HG03159 (cell line): Measurements from ENCODE around the gene TTL.
"Not testable (repeated sequence)": the region's sequence is repeated elsewhere in the genome, so short reads cannot be mapped to it uniquely, and the experiment has no call there.

Experiments
- ATAC-seq: cut with Tn5 transposase; IDR thresholded peaks from one replicate; pipeline ENCODE4 v1.9.1; 2021; ENCODE audit warnings: mild to moderate bottlenecking, moderate library complexity; ENCODE audit not compliant: unreplicated experiment

The TTL gene

GRCh38 chr2:112481528-112482233 lies at the start of gene TTL:
Gene TTL (plus strand): TSS chr2:112482156. CDS start chr2:112482345, 189 bp downstream.
- peak; percentile 74 for ATAC-seq

- not testable (repeated sequence) for ATAC-seq
Observed at GRCh38 chr2:112432390-112432734, 49.6 kb upstream of the TTL start.

GRCh38 chr2:112432735-112433479 lies 49.0 kb upstream of the TTL start:
- peak; percentile 46 for ATAC-seq

- peak; percentile 98 for ATAC-seq
Observed at GRCh38 chr2:112433480-112433879, 48.5 kb upstream of the TTL start, which contains the start of gene RGPD8. Gene RGPD8 (minus strand): TSS chr2:112433645. CDS start chr2:112433453, 192 bp downstream.

GRCh38 chr2:112433932-112434730 lies 47.8 kb upstream of the TTL start:
- no peak for ATAC-seq

GRCh38 chr2:112434890-112435715 lies 46.9 kb upstream of the TTL start:
- ATAC-seq, result not testable (repeated sequence)

- not testable (repeated sequence) for ATAC-seq
Observed at GRCh38 chr2:112435716-112436431, 46.1 kb upstream of the TTL start.

- not testable (repeated sequence) for ATAC-seq
Observed at GRCh38 chr2:112436993-112437392, 45.0 kb upstream of the TTL start.

- ATAC-seq, result not testable (repeated sequence)
Observed at GRCh38 chr2:112437405-112437831, 44.5 kb upstream of the TTL start.

- ATAC-seq, result not testable (repeated sequence)
Observed at GRCh38 chr2:112438603-112439261, 43.2 kb upstream of the TTL start.

- ATAC-seq, result not testable (repeated sequence)
Observed at GRCh38 chr2:112444256-112444655, 37.7 kb upstream of the TTL start.

GRCh38 chr2:112449854-112450253 lies 32.1 kb upstream of the TTL start:
- ATAC-seq, result no peak

GRCh38 chr2:112451317-112451716 lies 30.6 kb upstream of the TTL start:
- no peak for ATAC-seq

- ATAC-seq, result no peak
Observed at GRCh38 chr2:112454586-112454985, 27.4 kb upstream of the TTL start.

GRCh38 chr2:112459372-112459771 lies 22.6 kb upstream of the TTL start:
- no peak for ATAC-seq

- no peak for ATAC-seq
Observed at GRCh38 chr2:112462178-112462577, 19.8 kb upstream of the TTL start.

GRCh38 chr2:112463256-112463655 lies 18.7 kb upstream of the TTL start:
- ATAC-seq, result no peak

GRCh38 chr2:112465382-112465781 lies 16.6 kb upstream of the TTL start:
- no peak for ATAC-seq

GRCh38 chr2:112472547-112473263 lies 9.3 kb upstream of the TTL start:
- no peak for ATAC-seq
